Neural progenitor cell (in vitro differentiated cells): Measurements from ENCODE around the gene AP1B1.

Source experiments
- CTCF ChIP-seq: fragments of 200-600 bp; sonication (generic); IDR thresholded peaks from 2 replicates; pipeline ENCODE4 v1.5.1; 2017; ENCODE audit warnings: antibody characterized with exemption, mild to moderate bottlenecking
- EZH2 ChIP-seq: fragments of 200-600 bp; sonication (generic); IDR thresholded peaks from 2 replicates; pipeline ENCODE4 v1.6.1; 2017; ENCODE audit warnings: antibody characterized with exemption, mild to moderate bottlenecking, moderate library complexity
- EZH2phosphoT487 ChIP-seq: fragments of 200-600 bp; sonication (generic); IDR thresholded peaks from 2 replicates; pipeline ENCODE4 v1.6.1; 2017; ENCODE audit warnings: antibody characterized with exemption

GRCh38 chr22:29310863-29311339 is 77.5 kb downstream of the AP1B1 start:
- TF ChIP-seq CTCF (no peak), EZH2 (no peak), EZH2phosphoT487 (no peak)
